Measurements from ENCODE around the gene OLFM2.
"Not testable (repeated sequence)": the region's sequence is repeated elsewhere in the genome, so short reads cannot be mapped to it uniquely, and the experiment has no call there.

GRCh38 chr19:9946528-9947125 lies 10.3 kb upstream of the OLFM2 start:
- TF ChIP-seq EZH2phosphoT487 (IDR thresholded peaks at IDR 0.05; ENCODE audit: insufficient read depth, low read depth); EZH2 (IDR thresholded peaks at IDR 0.05; ENCODE audit: insufficient read depth, poor library complexity, severe bottlenecking): not testable (repeated sequence)
